Measurements from ENCODE around the gene CEP104. TPM values are rescaled to one million over a fixed set of nuclear protein-coding genes. Genes with fewer than 3 reads are reported as not detected.

Gene CEP104
- total RNA-seq, 1 experiment from 2014 or later: 34.5 TPM

- Histone ChIP-seq H4K91ac (ENCODE audit: insufficient read length, low read depth, low read length) (no peak overlapping the region), H3K56ac (ENCODE audit: insufficient read length, low read depth, low read length) (no peak overlapping the region), H3K4me1 (ENCODE audit: insufficient read depth, low read length) (no peaks in the 10 kb centered on the region), H2BK12ac (ENCODE audit: insufficient read length, low read depth, low read length) (no peak overlapping the region), H3K23me2 (ENCODE audit: insufficient read length, low read depth, low read length, poor library complexity, severe bottlenecking) (peaks cover 7% of the 10 kb centered on the region), H4K8ac (replicated peaks; ENCODE audit: insufficient read length, low read depth, low read length) (no peak overlapping the region), H2BK120ac (ENCODE audit: low read depth, low read length, poor library complexity, severe bottlenecking) (no peak overlapping the region), H3K23ac (ENCODE audit: insufficient read length, low read depth, low read length) (no peak overlapping the region), H2BK15ac (ENCODE audit: low read depth, low read length) (no peak overlapping the region), H3K79me2 (ENCODE audit: insufficient read depth, low read length) (peaks cover 34% of the 10 kb centered on the region; the same call in 1 of the 2 replicates), H3K4me2 (ENCODE audit: insufficient read depth, insufficient read length, low read length) (no peak overlapping the region), H3K79me1 (ENCODE audit: insufficient read depth, low read depth, low read length, poor library complexity, severe bottlenecking) (peaks cover 16% of the 10 kb centered on the region), H3K14ac (ENCODE audit: insufficient read depth, low read length) (no peak overlapping the region), H3K27ac (ENCODE audit: insufficient read length, low read depth, low read length) (no peak overlapping the region), H2BK20ac (ENCODE audit: low read depth, low read length, poor library complexity, severe bottlenecking) (no peak overlapping the region), H3K9me3 (ENCODE audit: control insufficient read depth, low read depth, low read length) (no peaks in the 10 kb centered on the region), H2AK5ac (ENCODE audit: insufficient read length, low read length) (no peak overlapping the region), H3K9ac (ENCODE audit: extremely low read depth, insufficient read length, low read length) (no peak overlapping the region), H3K4ac (ENCODE audit: low read depth, low read length) (no peak overlapping the region), H3T11ph (ENCODE audit: low read length) (no peak overlapping the region), H2AFZ (ENCODE audit: low read length) (no peak overlapping the region), H4K20me1 (ENCODE audit: control insufficient read depth, insufficient read depth, insufficient read length) (no peaks in the 10 kb centered on the region), H3K18ac (ENCODE audit: insufficient read length, low read depth, low read length) (no peak overlapping the region), H2BK5ac (ENCODE audit: insufficient read length, low read length) (no peak overlapping the region), H3K27me3 (ENCODE audit: insufficient read depth, low read length) (no peaks in the 10 kb centered on the region), H4K5ac (ENCODE audit: insufficient read length, low read depth, low read length) (no peak overlapping the region)
- Mint-ChIP-seq H3K9me3 (peaks cover 14 to 15% of the 10 kb centered on the region in 2 experiments), H3K4me3 (no peak overlapping the region), H3K36me3 (ENCODE audit: insufficient read depth in 1 of 3, low read depth in 3 of 3) (peaks cover 16 to 35% (median 19%) of the 10 kb centered on the region in 3 experiments), H3K27ac (no peak overlapping the region; a peak in 2 of 7 replicates), H3K4me1 (peaks cover 5 to 18% of the 10 kb centered on the region in 2 experiments), H3K27me3 (ENCODE audit: low read depth) (no peaks in the 10 kb centered on the region)
- no peak for TF ChIP-seq CTCF (conservative IDR thresholded peaks at IDR 0.05)
- DNase-seq: no peak
- WGBS (ENCODE audit: extremely low coverage, insufficient read length, low lambda C conversion rate): no CpG with 5 or more reads among the region's 7 CpGs
Observed at GRCh38 chr1:3896396-3897000, 39.5 kb upstream of the CEP104 start.

Data from H9 (cell line).